HepG2 (cell line): ENCODE data around the gene RPS6KB2. TPM values are rescaled to one million over a fixed set of nuclear protein-coding genes. Genes with fewer than 3 reads are reported as not detected.

Source experiments
- ATRX ChIP-seq: sonication (generic); formaldehyde crosslinking; IDR thresholded peaks from 2 replicates; pipeline ENCODE4 v1.4.0; 2020; ENCODE audit warnings: missing genetic modification reagents, borderline replicate concordance
- CBX2 ChIP-seq, 2 experiments: fragments of 200-600 bp in 1 of 2; sonication (generic); formaldehyde crosslinking in 1 of 2; IDR thresholded peaks; 2 replicates each; pipeline versions ENCODE4 v1.7.0 to v1.8.1; 2018 to 2022; ENCODE audit warnings: low read depth in 2 of 2, low read length in 1 of 2, mild to moderate bottlenecking in 1 of 2, missing genetic modification reagents in 1 of 2
- ETS1 ChIP-seq: sonication (generic); formaldehyde crosslinking; IDR thresholded peaks from 2 replicates; pipeline ENCODE4 v1.4.0; 2020; ENCODE audit warnings: missing genetic modification reagents
- GFI1 ChIP-seq: sonication (generic); formaldehyde crosslinking; IDR thresholded peaks from 2 replicates; pipeline ENCODE4 v1.5.0; 2020; ENCODE audit warnings: missing genetic modification reagents, mild to moderate bottlenecking, borderline replicate concordance
- MAX ChIP-seq: IDR thresholded peaks from 2 replicates; pipeline ENCODE4 v1.6.1; 2012; ENCODE audit warnings: inconsistent platforms
- RBM39 ChIP-seq: fragments of 200-400 bp; formaldehyde crosslinking; IDR thresholded peaks from one replicate; pipeline ENCODE4 v1.6.1; 2018; ENCODE audit warnings: antibody characterized with exemption, mild to moderate bottlenecking, low read depth, low read length; ENCODE audit not compliant: poor library complexity, severe bottlenecking
- SMC3 ChIP-seq: IDR thresholded peaks from 2 replicates; pipeline ENCODE4 v1.6.1; 2011; ENCODE audit warnings: low read length, improper control_type of control experiment
- TFAP4 ChIP-seq: sonication (generic); IDR thresholded peaks from 2 replicates; pipeline ENCODE4 v1.6.1; 2016; ENCODE audit warnings: low read depth, borderline replicate concordance
- THYN1 ChIP-seq: sonication (generic); formaldehyde crosslinking; IDR thresholded peaks from 2 replicates; pipeline ENCODE4 v1.8.1; 2023; ENCODE audit warnings: low read depth, mild to moderate bottlenecking, moderate library complexity, missing genetic modification reagents, borderline replicate concordance
- ZFAT ChIP-seq: sonication (generic); formaldehyde crosslinking; conservative IDR thresholded peaks from 2 replicates; pipeline ENCODE4 v1.8.1; 2023; ENCODE audit warnings: missing genetic modification reagents, inconsistent platforms
- ZKSCAN1 ChIP-seq: fragments of 150-350 bp; IDR thresholded peaks from 2 replicates; pipeline ENCODE4 v1.6.1; 2014; ENCODE audit warnings: low read length
- ZNF138 ChIP-seq: sonication (generic); formaldehyde crosslinking; IDR thresholded peaks from 2 replicates; pipeline ENCODE4 v1.5.0; 2020; ENCODE audit warnings: mild to moderate bottlenecking, low read depth, missing genetic modification reagents
- ZNF264 ChIP-seq: sonication (generic); formaldehyde crosslinking; IDR thresholded peaks from 2 replicates; pipeline ENCODE4 v1.4.0; 2020; ENCODE audit warnings: missing genetic modification reagents
- ZNF563 ChIP-seq: sonication (generic); formaldehyde crosslinking; IDR thresholded peaks from 2 replicates; pipeline ENCODE4 v1.8.0; 2022; ENCODE audit warnings: mild to moderate bottlenecking, moderate library complexity, missing genetic modification reagents
- ZNF589 ChIP-seq: sonication (generic); formaldehyde crosslinking; conservative IDR thresholded peaks from 2 replicates; pipeline ENCODE4 v1.8.0; 2022; ENCODE audit warnings: mild to moderate bottlenecking, moderate library complexity, missing genetic modification reagents
- ZNF597 ChIP-seq: sonication (generic); formaldehyde crosslinking; IDR thresholded peaks from 2 replicates; pipeline ENCODE4 v1.5.0; 2020; ENCODE audit warnings: missing genetic modification reagents
- ZNF709 ChIP-seq: sonication (generic); formaldehyde crosslinking; IDR thresholded peaks from 2 replicates; pipeline ENCODE4 v1.5.0; 2020; ENCODE audit warnings: mild to moderate bottlenecking, missing genetic modification reagents
- ZSCAN30 ChIP-seq: sonication (generic); formaldehyde crosslinking; IDR thresholded peaks from 2 replicates; pipeline ENCODE4 v1.5.0; 2020; ENCODE audit warnings: mild to moderate bottlenecking, missing genetic modification reagents
- polyA plus RNA-seq, 8 experiments: library from polyadenylated mRNA; depleted of rRNA in 3 of 8; stranded (reverse) in 7 of 8; unstranded in 1 of 8; fragments of >200 nt; fragmentation: Illumina TruSeq in 4 of 8; extraction: Trizol in 4 of 8; gene quantifications; 2 replicates each; pipeline versions ENCODE4 v1.2.1 to v1.2.3, GENCODE V29; 2011 to 2016; ENCODE audit warnings: low read depth in 4 of 8, missing spikeins in 1 of 8, mixed read lengths in 1 of 8; ENCODE audit not compliant: insufficient read depth in 1 of 8
- total RNA-seq, 5 experiments: library from RNA; depleted of rRNA; stranded (reverse); fragments of >200 nt; fragmentation: Illumina TruSeq; extraction: Trizol; gene quantifications; 2 replicates each; pipeline ENCODE4 v1.2.3, GENCODE V29; 2016; ENCODE audit warnings: low read depth in 1 of 5
- TF ChIP-seq, protein P1 (sequence below): sonication (generic); formaldehyde crosslinking; IDR thresholded peaks from 2 replicates; pipeline ENCODE4 v1.8.0; 2022; ENCODE audit warnings: missing genetic modification reagents, mild to moderate bottlenecking, borderline replicate concordance
- TF ChIP-seq, protein P2 (sequence below): sonication (generic); formaldehyde crosslinking; IDR thresholded peaks from 2 replicates; pipeline ENCODE4 v1.5.0; 2020; ENCODE audit warnings: missing genetic modification reagents

Gene RPS6KB2
- total and polyA plus RNA-seq, 2 of the 13 experiments (the other 11 are each of a cell fraction or from before 2014, with no cell fraction given): 52.9 to 54.8 TPM

DNA sequence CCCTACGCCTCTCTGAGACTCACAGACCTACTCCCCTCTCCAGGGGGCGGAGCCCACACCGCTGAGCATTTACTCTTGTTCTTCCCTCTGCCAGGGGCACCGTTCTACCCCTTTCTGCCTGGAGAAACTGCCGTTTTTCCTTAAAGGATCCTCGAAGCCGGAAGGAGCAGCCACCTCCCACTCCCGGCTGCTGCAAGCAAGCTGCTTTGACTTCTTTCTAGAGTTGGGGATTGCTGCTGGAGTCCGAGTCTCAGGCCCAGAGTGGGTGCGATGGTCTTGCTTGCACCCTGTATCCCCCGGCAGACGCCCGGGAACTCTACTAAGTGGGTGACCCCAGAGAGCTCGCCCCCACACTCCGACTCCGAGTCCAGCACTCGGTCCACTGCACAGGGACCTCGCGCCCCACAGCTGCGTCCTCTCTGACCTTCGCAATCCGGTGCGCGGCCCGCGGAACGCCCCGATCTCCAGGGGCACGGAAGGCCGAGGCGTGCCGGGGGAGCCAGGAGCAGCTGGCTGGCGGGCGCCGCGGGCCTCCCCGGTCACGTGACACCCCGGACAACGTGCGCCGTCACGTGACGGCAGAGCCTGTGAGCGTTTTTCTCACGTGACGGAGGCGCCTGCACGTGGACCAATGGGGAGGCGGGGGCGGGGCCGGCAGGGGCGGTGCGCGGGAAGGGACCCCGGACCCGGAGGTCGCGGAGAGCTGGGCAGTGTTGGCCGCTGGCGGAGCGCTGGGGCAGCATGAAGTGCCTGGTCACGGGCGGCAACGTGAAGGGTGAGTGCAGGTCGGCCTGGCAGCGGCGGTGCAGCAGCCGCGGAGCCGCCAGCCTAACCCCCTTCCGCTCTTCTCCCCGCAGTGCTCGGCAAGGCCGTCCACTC is 36.8 kb upstream of the RPS6KB2 start, which contains the start of gene RAD9A (continued):
- TF ChIP-seq, protein P1, sequence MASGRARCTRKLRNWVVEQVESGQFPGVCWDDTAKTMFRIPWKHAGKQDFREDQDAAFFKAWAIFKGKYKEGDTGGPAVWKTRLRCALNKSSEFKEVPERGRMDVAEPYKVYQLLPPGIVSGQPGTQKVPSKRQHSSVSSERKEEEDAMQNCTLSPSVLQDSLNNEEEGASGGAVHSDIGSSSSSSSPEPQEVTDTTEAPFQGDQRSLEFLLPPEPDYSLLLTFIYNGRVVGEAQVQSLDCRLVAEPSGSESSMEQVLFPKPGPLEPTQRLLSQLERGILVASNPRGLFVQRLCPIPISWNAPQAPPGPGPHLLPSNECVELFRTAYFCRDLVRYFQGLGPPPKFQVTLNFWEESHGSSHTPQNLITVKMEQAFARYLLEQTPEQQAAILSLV (CRISPR knock-in tag): peak; percentile 86; the same call in 1 of the 2 replicates
- TF ChIP-seq MAX (peak; percentile 99), GFI1 (CRISPR knock-in tag) (peak; percentile 62; the same call in 1 of the 2 replicates), ATRX (CRISPR knock-in tag) (no peak), ZNF589 (peak; percentile 95), ZNF138 (CRISPR knock-in tag) (0 out of 2 replicates have a peak, but pooled peaks have one; percentile 53), ZNF597 (CRISPR knock-in tag) (no peak), THYN1 (no peak), SMC3 (no peak), ZNF563 (CRISPR knock-in tag) (peak; percentile 92; the same call in 1 of the 2 replicates), TFAP4 (peak; percentile 92), CBX2 (IDR thresholded peaks at IDR 0.05; ENCODE audit: low read depth, low read length) (no peak), CBX2 (CRISPR knock-in tag; IDR thresholded peaks at IDR 0.05; ENCODE audit: low read depth) (no peak), ZSCAN30 (CRISPR knock-in tag) (peak; percentile 85; the same call in 1 of the 2 replicates), ZNF709 (CRISPR knock-in tag) (peak; percentile 86; the same call in 1 of the 2 replicates), RBM39 (no peak), ETS1 (CRISPR knock-in tag) (no peak), ZKSCAN1 (no peak), ZNF264 (CRISPR knock-in tag) (no peak), ZFAT (CRISPR knock-in tag) (no peak)
- TF ChIP-seq, protein P2, sequence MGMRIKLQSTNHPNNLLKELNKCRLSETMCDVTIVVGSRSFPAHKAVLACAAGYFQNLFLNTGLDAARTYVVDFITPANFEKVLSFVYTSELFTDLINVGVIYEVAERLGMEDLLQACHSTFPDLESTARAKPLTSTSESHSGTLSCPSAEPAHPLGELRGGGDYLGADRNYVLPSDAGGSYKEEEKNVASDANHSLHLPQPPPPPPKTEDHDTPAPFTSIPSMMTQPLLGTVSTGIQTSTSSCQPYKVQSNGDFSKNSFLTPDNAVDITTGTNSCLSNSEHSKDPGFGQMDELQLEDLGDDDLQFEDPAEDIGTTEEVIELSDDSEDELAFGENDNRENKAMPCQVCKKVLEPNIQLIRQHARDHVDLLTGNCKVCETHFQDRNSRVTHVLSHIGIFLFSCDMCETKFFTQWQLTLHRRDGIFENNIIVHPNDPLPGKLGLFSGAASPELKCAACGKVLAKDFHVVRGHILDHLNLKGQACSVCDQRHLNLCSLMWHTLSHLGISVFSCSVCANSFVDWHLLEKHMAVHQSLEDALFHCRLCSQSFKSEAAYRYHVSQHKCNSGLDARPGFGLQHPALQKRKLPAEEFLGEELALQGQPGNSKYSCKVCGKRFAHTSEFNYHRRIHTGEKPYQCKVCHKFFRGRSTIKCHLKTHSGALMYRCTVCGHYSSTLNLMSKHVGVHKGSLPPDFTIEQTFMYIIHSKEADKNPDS: no peak
